ENCODE measurements around the gene CDH4.

DNA sequence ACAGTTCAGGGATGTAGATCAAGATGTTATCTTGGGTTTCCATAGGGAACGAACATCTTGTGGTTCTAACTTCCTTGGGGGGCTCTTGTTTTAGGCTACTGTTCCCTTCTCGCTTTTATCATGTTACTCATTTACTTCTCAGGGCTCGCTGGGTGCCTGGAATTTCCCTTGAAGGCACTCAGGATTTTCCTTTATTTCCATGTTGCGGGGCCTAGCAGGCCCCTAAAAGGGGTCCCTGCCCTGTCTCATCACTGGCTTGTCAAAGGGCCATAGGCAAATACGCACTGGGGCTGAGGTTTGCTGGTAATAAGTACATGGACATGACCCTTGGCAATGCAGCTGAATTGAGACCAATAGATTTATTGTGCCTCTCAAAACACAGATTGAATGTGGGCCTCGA lies 262.3 kb downstream of the CDH4 start:
- no peak for TF ChIP-seq EZH2 (IDR thresholded peaks at IDR 0.05)
- TF ChIP-seq, protein P1, sequence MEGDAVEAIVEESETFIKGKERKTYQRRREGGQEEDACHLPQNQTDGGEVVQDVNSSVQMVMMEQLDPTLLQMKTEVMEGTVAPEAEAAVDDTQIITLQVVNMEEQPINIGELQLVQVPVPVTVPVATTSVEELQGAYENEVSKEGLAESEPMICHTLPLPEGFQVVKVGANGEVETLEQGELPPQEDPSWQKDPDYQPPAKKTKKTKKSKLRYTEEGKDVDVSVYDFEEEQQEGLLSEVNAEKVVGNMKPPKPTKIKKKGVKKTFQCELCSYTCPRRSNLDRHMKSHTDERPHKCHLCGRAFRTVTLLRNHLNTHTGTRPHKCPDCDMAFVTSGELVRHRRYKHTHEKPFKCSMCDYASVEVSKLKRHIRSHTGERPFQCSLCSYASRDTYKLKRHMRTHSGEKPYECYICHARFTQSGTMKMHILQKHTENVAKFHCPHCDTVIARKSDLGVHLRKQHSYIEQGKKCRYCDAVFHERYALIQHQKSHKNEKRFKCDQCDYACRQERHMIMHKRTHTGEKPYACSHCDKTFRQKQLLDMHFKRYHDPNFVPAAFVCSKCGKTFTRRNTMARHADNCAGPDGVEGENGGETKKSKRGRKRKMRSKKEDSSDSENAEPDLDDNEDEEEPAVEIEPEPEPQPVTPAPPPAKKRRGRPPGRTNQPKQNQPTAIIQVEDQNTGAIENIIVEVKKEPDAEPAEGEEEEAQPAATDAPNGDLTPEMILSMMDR (IDR thresholded peaks at IDR 0.05), result no peak

All from neural progenitor cell (in vitro differentiated cells).